ENCODE results near the gene ACBD4.
A peak's percentile ranks its signal among the peaks of the same experiment; 100 is the strongest.

DNA sequence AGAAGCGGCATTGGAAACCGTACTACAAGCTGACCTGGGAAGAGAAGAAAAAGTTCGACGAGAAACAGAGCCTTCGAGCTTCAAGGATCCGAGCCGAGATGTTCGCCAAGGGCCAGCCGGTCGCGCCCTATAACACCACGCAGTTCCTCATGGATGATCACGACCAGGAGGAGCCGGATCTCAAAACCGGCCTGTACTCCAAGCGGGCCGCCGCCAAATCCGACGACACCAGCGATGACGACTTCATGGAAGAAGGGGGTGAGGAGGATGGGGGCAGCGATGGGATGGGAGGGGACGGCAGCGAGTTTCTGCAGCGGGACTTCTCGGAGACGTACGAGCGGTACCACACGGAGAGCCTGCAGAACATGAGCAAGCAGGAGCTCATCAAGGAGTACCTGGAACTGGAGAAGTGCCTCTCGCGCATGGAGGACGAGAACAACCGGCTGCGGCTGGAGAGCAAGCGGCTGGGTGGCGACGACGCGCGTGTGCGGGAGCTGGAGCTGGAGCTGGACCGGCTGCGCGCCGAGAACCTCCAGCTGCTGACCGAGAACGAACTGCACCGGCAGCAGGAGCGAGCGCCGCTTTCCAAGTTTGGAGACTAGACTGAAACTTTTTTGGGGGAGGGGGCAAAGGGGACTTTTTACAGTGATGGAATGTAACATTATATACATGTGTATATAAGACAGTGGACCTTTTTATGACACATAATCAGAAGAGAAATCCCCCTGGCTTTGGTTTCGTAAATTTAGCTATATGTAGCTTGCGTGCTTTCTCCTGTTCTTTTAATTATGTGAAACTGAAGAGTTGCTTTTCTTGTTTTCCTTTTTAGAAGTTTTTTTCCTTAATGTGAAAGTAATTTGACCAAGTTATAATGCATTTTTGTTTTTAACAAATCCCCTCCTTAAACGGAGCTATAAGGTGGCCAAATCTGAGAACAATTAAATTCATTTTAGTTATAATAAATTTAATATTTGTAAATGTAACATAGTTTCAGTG is 14.5 kb downstream of the ACBD4 start:
- TF ChIP-seq, protein P1, sequence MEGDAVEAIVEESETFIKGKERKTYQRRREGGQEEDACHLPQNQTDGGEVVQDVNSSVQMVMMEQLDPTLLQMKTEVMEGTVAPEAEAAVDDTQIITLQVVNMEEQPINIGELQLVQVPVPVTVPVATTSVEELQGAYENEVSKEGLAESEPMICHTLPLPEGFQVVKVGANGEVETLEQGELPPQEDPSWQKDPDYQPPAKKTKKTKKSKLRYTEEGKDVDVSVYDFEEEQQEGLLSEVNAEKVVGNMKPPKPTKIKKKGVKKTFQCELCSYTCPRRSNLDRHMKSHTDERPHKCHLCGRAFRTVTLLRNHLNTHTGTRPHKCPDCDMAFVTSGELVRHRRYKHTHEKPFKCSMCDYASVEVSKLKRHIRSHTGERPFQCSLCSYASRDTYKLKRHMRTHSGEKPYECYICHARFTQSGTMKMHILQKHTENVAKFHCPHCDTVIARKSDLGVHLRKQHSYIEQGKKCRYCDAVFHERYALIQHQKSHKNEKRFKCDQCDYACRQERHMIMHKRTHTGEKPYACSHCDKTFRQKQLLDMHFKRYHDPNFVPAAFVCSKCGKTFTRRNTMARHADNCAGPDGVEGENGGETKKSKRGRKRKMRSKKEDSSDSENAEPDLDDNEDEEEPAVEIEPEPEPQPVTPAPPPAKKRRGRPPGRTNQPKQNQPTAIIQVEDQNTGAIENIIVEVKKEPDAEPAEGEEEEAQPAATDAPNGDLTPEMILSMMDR (IDR thresholded peaks at IDR 0.05): no peak
- no peak for TF ChIP-seq EP300 (IDR thresholded peaks at IDR 0.05; ENCODE audit: borderline replicate concordance in 1 of 2, low read depth in 1 of 2, low read length in 1 of 2)
- TF ChIP-seq GABPA (IDR thresholded peaks at IDR 0.05; ENCODE audit: low read depth): no peak
- peak; percentile 11; the same call in 1 of the 2 replicates for TF ChIP-seq POLR2AphosphoS5 (IDR thresholded peaks at IDR 0.05; ENCODE audit: low read depth, low read length)
- 0 out of 2 replicates have a peak, but pooled peaks have one; percentile 46 for TF ChIP-seq SIN3A (IDR thresholded peaks at IDR 0.05; ENCODE audit: borderline replicate concordance, low read depth, low read length)

Data from SK-N-SH (cell line).